Endodermal cell (in vitro differentiated cells): Measurements from ENCODE around the gene TMEM131L. TPM values are rescaled to one million over a fixed set of nuclear protein-coding genes. Genes with fewer than 3 reads are reported as not detected.
A peak's percentile ranks its signal among the peaks of the same experiment; 100 is the strongest.
"Not testable (repeated sequence)": the region's sequence is repeated elsewhere in the genome, so short reads cannot be mapped to it uniquely, and the experiment has no call there.

Source experiments
- DNase-seq: peaks from one replicate; pipeline ENCODE4 v3.0.0-alpha.2; 2017
- H3K27ac ChIP-seq: 2 replicates; pipeline ENCODE4 v1.5.1; 2013; ENCODE audit warnings: mild to moderate bottlenecking, low read depth, low read length, moderate library complexity
- H3K27me3 ChIP-seq: 2 replicates; pipeline ENCODE4 v1.6.1; 2013; ENCODE audit warnings: mild to moderate bottlenecking, low read length, moderate library complexity; ENCODE audit not compliant: insufficient read depth, control insufficient read depth, poor library complexity, severe bottlenecking
- H3K36me3 ChIP-seq: 2 replicates; pipeline ENCODE4 v1.7.0; 2013; ENCODE audit warnings: mild to moderate bottlenecking, low read length, moderate library complexity; ENCODE audit not compliant: control insufficient read depth, insufficient read depth
- H3K4me1 ChIP-seq: one replicate; pipeline ENCODE4 v1.7.0; 2013; ENCODE audit warnings: low read length; ENCODE audit not compliant: control insufficient read depth, insufficient read depth
- H3K4me3 ChIP-seq: 2 replicates; pipeline ENCODE4 v1.5.1; 2013; ENCODE audit warnings: mild to moderate bottlenecking, low read length, moderate library complexity
- H3K9ac ChIP-seq: 2 replicates; pipeline ENCODE4 v1.6.1; 2013; ENCODE audit warnings: mild to moderate bottlenecking, low read length, moderate library complexity; ENCODE audit not compliant: poor library complexity, severe bottlenecking; ENCODE audit errors: extremely low read depth
- H3K9me3 ChIP-seq: 2 replicates; pipeline ENCODE4 v1.6.1; 2013; ENCODE audit warnings: mild to moderate bottlenecking, low read length, moderate library complexity; ENCODE audit not compliant: control insufficient read depth
- H3K27ac Mint-ChIP-seq: 2 replicates; pipeline ENCODE4 v1.8.0; 2020; ENCODE audit warnings: mixed read lengths
- H3K27me3 Mint-ChIP-seq: 2 replicates; pipeline ENCODE4 v1.8.0; 2021; ENCODE audit warnings: mild to moderate bottlenecking, mixed read lengths; ENCODE audit not compliant: insufficient read depth
- H3K36me3 Mint-ChIP-seq: 2 replicates; pipeline ENCODE4 v1.8.0; 2020; ENCODE audit warnings: low read depth, mixed read lengths
- H3K4me1 Mint-ChIP-seq: 2 replicates; pipeline ENCODE4 v1.8.0; 2020; ENCODE audit warnings: mixed read lengths
- H3K4me3 Mint-ChIP-seq: 2 replicates; pipeline ENCODE4 v1.8.0; 2020; ENCODE audit warnings: mild to moderate bottlenecking, moderate library complexity, mixed read lengths
- H3K9me3 Mint-ChIP-seq: 2 replicates; pipeline ENCODE4 v1.8.0; 2020; ENCODE audit warnings: mild to moderate bottlenecking, mixed read lengths
- CTCF ChIP-seq: fragments of 200-600 bp; sonication (generic); conservative IDR thresholded peaks from 2 replicates; pipeline ENCODE4 v1.5.0; 2021; ENCODE audit warnings: antibody characterized with exemption, mild to moderate bottlenecking
- WGBS, 2 experiments: methylation state at CpG; one replicate each; pipeline versions ENCODE4 v1.1.5 to v1.1.7; 2013; ENCODE audit warnings: missing lambda C conversion rate in 2 of 2, mixed read lengths in 1 of 2; ENCODE audit not compliant: insufficient coverage in 1 of 2, insufficient read length in 1 of 2; 5-methylcytosine and 5-hydroxymethylcytosine counted together
- total RNA-seq, 2 donors: library from RNA; stranded (reverse); fragmentation: NEBNext Ultra II Directional in 1 of 2; extraction: Animal tissue kit (Norgen Biotek cat#: 25700) in 1 of 2; gene quantifications; 2 replicates in 1 of 2; 3 replicates in 1 of 2; pipeline ENCODE4 v1.2.1, GENCODE V29; 2021

The TMEM131L gene
- total RNA-seq, 2 donors from 2014 or later, result 6.2 to 10.8 TPM

DNA sequence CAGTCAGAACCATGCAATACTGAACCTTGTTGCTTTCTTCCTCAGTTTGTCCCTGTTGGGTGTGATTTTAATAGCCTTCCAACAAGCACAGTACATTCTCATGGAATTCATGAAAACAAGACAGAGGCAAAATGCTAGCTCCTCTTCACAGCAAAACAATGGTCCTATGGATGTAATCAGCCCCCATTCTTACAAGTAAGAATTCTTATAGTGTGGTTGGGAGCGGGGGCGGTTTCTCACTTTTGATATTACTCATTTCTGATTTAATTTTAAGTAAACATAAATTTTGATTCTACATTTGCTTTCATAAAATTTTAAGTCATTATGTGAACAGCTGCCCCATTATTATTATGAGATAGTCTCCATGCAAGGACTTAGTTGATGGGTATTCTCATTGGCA, 137.1 kb downstream of the TMEM131L start:
- H3K4me3 ChIP-seq, result no peak overlapping the region
- no CpG with 5 or more reads among the region's 2 CpGs for WGBS, 2 experiments
- peaks cover 10% of the 10 kb centered on the region for H3K36me3 ChIP-seq
- no peak for DNase-seq
- no peaks in the 10 kb centered on the region for H3K9me3 ChIP-seq
- Mint-ChIP-seq H3K36me3 (peaks cover 21% of the 10 kb centered on the region), H3K4me3 (no peak overlapping the region), H3K4me1 (no peaks in the 10 kb centered on the region), H3K27me3 (no peaks in the 10 kb centered on the region), H3K9me3 (no peaks in the 10 kb centered on the region), H3K27ac (no peak overlapping the region)
- TF ChIP-seq CTCF, result no peak
- H3K27ac ChIP-seq, result no peak overlapping the region
- no peaks in the 10 kb centered on the region for H3K4me1 ChIP-seq
- H3K9ac ChIP-seq, result no peak overlapping the region
- H3K27me3 ChIP-seq, result no peaks in the 10 kb centered on the region

DNA sequence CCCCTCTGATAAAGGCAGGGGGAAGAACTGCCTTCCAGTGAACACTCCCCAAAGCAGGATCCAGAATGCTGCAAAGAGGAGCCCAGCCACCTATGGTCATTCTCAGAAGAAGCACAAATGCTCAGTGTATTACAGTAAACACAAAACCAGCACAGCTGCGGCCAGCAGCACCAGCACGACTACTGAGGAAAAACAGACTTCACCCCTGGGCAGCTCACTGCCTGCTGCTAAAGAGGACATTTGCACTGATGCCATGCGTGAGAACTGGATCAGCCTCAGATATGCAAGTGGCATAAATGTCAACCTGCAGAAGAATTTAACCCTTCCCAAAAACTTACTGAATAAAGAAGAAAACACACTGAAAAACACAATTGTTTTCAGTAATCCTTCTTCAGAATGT, 137.7 kb downstream of the TMEM131L start:
- Mint-ChIP-seq H3K36me3 (peaks cover 19% of the 10 kb centered on the region), H3K4me3 (no peak overlapping the region), H3K9me3 (no peaks in the 10 kb centered on the region), H3K27me3 (no peaks in the 10 kb centered on the region), H3K4me1 (no peaks in the 10 kb centered on the region), H3K27ac (no peak overlapping the region)
- no peak for DNase-seq
- Histone ChIP-seq H3K4me1 (no peaks in the 10 kb centered on the region), H3K27ac (no peak overlapping the region), H3K9me3 (no peaks in the 10 kb centered on the region), H3K36me3 (peaks cover 10% of the 10 kb centered on the region), H3K9ac (no peak overlapping the region), H3K27me3 (no peaks in the 10 kb centered on the region), H3K4me3 (no peak overlapping the region)
- TF ChIP-seq CTCF, result no peak
- 95 to 100% methylated on average over 1 to 3 of the region's 3 CpGs for WGBS, 2 experiments

- H3K9ac ChIP-seq, H3K4me3 Mint-ChIP-seq, H3K4me1 ChIP-seq, H3K27me3 ChIP-seq, H3K4me3 ChIP-seq, DNase-seq, H3K4me1 Mint-ChIP-seq, H3K27ac ChIP-seq, H3K36me3 Mint-ChIP-seq, H3K27me3 Mint-ChIP-seq, H3K9me3 Mint-ChIP-seq, H3K36me3 ChIP-seq, H3K9me3 ChIP-seq: not testable (repeated sequence)
- peak overlapping the region; percentile 71 for H3K27ac Mint-ChIP-seq
- WGBS, 2 experiments, result 96% methylated on average over 2 of the region's 2 CpGs; no CpG with 5 or more reads in 1 of the 2 experiments
Observed at GRCh38 chr4:153609070-153609469, 142.9 kb downstream of the TMEM131L start.
